Measurements from ENCODE around the gene GRIP1. TPM values are rescaled to one million over a fixed set of nuclear protein-coding genes. Genes with fewer than 3 reads are reported as not detected.
A peak's percentile ranks its signal among the peaks of the same experiment; 100 is the strongest.

GRIP1 gene
- polyA plus RNA-seq, 5 donors: 4.5 to 8.2 (median 6.5) TPM

DNA sequence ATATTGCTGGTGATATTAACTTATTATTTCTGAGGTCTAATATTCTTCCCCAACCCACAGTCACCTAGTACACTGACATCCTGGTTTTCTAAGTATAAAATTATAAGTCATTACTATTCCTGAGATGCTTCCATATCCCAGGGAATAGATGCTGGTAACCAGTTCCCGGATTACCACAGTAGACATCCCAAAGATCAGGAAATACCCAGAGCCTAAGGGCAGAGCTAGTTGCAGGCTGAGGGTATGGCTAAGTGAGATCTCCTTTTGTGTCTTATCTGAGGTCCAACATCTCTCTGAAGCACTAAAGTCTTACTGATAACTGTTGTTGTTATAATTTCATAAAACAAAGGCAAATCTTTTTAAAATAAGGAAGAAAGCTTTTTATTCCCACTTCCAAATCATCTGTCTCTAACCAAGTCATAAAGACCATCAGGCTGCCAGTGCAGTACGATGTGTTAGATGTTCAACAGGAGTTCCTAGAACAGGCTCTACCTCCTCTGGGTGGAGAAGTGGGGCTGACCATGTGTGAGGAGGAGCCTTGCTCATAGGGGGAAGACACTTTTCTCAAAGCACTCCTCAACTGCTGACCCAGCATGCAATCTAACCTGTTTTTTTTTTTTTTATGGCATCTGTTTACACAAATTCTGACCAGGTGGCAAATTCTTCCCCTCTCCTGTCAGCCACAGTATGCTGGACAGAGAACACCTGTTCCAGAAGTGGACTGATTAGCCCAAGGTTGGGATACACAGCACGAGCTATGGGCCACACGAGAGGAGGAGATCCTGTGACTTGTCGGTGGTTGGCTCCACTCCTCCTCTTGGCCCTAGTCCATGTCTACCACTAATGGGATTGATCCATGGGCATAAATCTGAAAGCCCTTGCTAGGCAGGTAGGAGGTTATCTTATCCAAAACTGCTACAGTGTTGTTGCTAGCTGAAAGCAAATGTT lies 16.1 kb upstream of the GRIP1 start:
- no peak for DNase-seq

- peak; percentile 36 to 46 for DNase-seq
Observed at GRCh38 chr12:66693901-66694513, 15.1 kb upstream of the GRIP1 start.

GRCh38 chr12:66692986-66693385 lies 14.1 kb upstream of the GRIP1 start:
- DNase-seq: no peak

DNA sequence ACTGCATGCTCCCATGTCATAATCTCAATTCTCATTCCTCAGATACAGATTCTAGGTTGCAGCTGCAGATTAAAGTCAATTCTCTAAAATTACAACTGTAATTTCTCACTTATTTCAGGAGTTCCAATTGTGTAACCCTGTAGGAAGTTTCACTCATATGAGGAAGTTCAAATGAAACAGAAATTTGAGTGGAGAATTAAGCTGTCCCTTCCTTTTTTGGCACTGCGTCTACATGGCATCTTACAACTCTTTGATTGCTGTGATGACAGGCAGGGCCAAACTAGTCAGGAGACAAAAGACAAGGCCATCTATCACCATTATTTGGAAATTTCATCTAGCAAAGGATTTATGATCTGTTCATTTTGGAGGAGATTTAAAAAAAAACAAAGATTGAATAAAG lies 13.3 kb upstream of the GRIP1 start:
- DNase-seq: no peak

- no peak for DNase-seq
Observed at GRCh38 chr12:66688846-66689439, 10.1 kb upstream of the GRIP1 start.

DNA sequence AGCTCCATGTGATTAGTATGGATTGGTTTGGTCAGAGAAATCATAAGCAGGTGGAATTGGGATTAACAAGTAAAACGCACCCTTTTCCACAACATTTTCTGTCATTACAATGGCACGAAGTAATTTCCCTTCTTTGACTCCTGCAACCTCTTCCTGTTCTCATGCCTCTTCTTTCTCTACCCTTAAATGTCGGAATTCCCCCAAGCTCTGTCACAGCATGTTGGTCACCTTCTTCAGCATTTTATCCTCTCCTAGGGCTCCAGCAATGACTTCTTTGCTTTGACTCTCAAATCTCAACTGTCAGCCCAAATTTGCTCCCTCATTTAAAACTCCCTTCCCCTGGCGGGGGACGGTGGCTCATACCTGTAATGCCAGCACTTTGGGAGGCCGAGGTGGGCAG lies 5.3 kb upstream of the GRIP1 start:
- no peak for DNase-seq

GRCh38 chr12:66683822-66684221 lies 4.9 kb upstream of the GRIP1 start:
- no peak for DNase-seq

DNA sequence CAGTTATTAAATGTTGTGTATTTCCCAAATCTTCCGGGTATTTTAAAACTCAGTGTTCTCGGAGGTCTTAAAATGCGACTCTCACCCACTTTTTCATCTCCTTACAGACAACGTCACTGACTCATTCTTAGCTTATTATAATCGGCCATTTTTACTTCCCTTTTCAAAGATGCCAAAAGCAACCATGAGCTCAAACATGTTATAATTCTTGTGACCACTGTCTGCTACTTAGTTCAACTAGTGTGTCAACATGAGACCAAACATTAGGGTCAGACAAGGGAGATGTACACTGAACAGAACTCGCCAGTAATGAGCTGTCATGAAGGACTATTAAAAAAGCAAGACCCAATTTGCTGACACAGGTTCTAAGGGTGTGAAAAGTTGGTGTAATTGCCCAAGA lies 4.2 kb upstream of the GRIP1 start:
- no peak for DNase-seq

- peak; percentile 26 to 28 for DNase-seq
Observed at GRCh38 chr12:66679461-66680084, 697 bp upstream of the GRIP1 start.

GRCh38 chr12:66676241-66676640 lies 2.6 kb downstream of the GRIP1 start:
- DNase-seq: no peak

- no peak for DNase-seq
Observed at GRCh38 chr12:66674495-66675122, 4.3 kb downstream of the GRIP1 start.

DNA sequence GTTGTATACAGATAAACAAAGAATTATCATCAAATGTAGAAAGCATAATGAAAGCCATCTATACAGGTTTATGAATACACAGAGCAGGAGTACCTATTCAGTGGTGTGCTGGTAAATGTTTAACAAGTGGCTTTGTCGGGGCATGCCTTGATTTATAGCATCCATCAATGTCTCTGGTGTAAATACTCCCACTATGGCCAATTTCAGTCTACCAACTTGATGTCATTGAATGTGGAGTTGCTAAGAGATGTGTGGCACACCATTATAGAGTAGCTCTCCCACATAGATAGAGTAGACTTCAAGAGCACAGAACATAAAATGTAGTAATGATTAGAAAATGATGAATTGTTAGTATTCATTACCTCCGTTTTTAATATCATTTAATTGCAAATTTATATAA lies 9.3 kb downstream of the GRIP1 start:
- no peak for DNase-seq

GRCh38 chr12:66668311-66668710 lies 10.6 kb downstream of the GRIP1 start:
- DNase-seq: no peak

- no peak for DNase-seq
Observed at GRCh38 chr12:66667906-66668305, 11.0 kb downstream of the GRIP1 start.

DNA sequence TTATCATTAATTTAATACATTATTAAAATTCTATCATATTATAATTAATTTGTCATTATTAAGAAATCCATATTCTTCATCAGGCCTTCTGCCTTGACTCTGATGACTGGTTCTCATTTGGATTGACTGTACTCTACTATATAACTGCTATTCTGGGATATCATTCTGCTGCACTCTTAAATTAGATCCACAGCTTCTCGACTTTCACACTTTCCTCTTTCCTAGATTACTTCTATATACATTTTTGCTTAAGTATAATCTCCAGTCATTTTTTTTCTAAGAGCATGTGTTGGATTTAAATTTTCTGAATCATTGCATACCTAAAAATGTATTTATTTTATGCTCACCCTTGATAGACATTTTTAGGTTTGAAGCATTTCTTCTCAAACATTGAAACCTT lies 12.4 kb downstream of the GRIP1 start:
- DNase-seq: no peak

DNA sequence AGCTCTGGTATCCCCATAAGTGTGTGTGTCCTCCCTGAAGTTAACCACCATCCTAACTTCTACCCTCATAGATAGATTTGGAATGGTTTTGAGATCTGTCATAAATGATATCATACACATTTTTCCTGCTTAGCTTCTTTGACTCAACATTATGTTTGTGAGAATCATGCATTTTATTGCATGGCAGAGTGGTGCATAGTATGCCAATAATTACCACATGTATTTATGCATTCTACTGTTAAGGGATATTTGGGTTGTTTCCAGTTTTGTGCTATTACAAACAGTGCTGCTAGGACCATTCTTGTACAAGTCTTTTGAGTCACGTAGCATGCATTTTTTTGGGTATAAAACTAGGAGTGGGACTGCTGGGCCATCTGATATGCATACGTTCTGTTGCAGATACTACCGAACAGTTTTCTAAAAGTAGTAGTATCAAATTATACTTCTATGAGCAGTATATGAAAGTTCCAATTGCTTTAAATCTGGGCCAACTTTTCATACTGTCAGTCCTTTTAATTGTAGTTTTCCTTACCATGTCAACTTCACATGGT lies 13.4 kb downstream of the GRIP1 start:
- no peak for DNase-seq

GRCh38 chr12:66664076-66664475 lies 14.8 kb downstream of the GRIP1 start:
- no peak for DNase-seq

- DNase-seq: no peak
Observed at GRCh38 chr12:66663611-66664010, 15.3 kb downstream of the GRIP1 start.

DNA sequence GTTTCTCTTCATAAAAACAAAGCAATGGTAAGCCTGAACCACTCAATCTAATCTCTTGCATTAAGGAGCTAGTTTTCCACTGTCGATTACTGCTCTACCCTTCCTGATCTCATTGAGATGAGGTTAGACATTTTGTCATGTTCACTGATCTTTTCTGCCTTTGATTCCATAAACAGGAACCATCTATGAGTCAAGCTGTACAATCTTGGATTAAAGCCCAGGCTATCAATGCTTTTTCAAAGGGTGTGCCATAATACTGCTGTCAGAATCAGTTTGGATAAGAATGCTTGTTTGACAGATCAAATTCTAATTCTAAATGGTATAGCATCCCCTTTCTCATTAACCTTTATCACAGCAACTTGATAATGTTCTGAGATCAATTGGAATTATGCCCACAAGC lies 16.1 kb downstream of the GRIP1 start:
- DNase-seq: no peak

- DNase-seq: no peak
Observed at GRCh38 chr12:66662179-66662578, 16.7 kb downstream of the GRIP1 start.

GRCh38 chr12:66661357-66661756 lies 17.5 kb downstream of the GRIP1 start:
- no peak for DNase-seq

- DNase-seq: no peak
Observed at GRCh38 chr12:66653796-66654195, 25.1 kb downstream of the GRIP1 start.

Measured in right lung (tissue), 5 donors.